H1 (cell line): Measurements from ENCODE around the gene TCF7. TPM values are rescaled to one million over a fixed set of nuclear protein-coding genes. Genes with fewer than 3 reads are reported as not detected.

Experiments
- CTCF ChIA-PET: fragments of 300-600 bp; sonication (Branson Sonifier 250); formaldehyde crosslinking; loops from one replicate; lab custom pipeline; 2021; ENCODE audit not compliant: partially characterized antibody; lab: Charles Lee
- POLR2A ChIA-PET: fragments of 300-600 bp; sonication (Branson Sonifier 250); formaldehyde crosslinking; loops from one replicate; lab custom pipeline; 2021; ENCODE audit warnings: inconsistent platforms; ENCODE audit not compliant: partially characterized antibody; lab: Charles Lee
- DNase-seq, 2 experiments: peaks; one replicate each; pipeline versions ENCODE4 v3.0.0 to v3.0.0-alpha.2; 2010 to 2022; ENCODE audit warnings: low spot score in 2 of 2, low read depth in 1 of 2, mixed read lengths in 1 of 2
- FAIRE-seq: peaks from 2 replicates; lab custom pipeline; 2011; peaks lifted over from hg19 to GRCh38; lab: Jason Lieb, UNC
- H2AFZ ChIP-seq: 2 replicates; pipeline ENCODE4 v1.8.1; 2012; ENCODE audit warnings: low read length, inconsistent platforms
- H2AK5ac ChIP-seq: 2 replicates; pipeline ENCODE4 v1.6.1; 2013; ENCODE audit warnings: low read depth, low read length
- H2BK120ac ChIP-seq: replicated peaks from 2 replicates; pipeline ENCODE3; 2013; ENCODE audit warnings: low read depth, low read length, inconsistent platforms
- H2BK12ac ChIP-seq: 2 replicates; pipeline ENCODE4 v1.6.1; 2013; ENCODE audit warnings: low read depth, low read length
- H2BK15ac ChIP-seq: 2 replicates; pipeline ENCODE4 v1.6.1; 2013; ENCODE audit warnings: low read length
- H2BK20ac ChIP-seq: 2 replicates; pipeline ENCODE4 v1.6.1; 2013; ENCODE audit warnings: low read length
- H2BK5ac ChIP-seq: 2 replicates; pipeline ENCODE4 v1.6.1; 2013; ENCODE audit warnings: low read depth, low read length
- H3K14ac ChIP-seq: 2 replicates; pipeline ENCODE4 v1.6.1; 2013; ENCODE audit warnings: inconsistent platforms; ENCODE audit not compliant: insufficient read length
- H3K18ac ChIP-seq: 2 replicates; pipeline ENCODE4 v1.6.1; 2013; ENCODE audit warnings: low read length; ENCODE audit errors: extremely low read depth
- H3K23ac ChIP-seq: 2 replicates; pipeline ENCODE4 v1.6.1; 2013; ENCODE audit warnings: inconsistent platforms; ENCODE audit not compliant: insufficient read length
- H3K23me2 ChIP-seq: 2 replicates; pipeline ENCODE4 v1.6.1; 2013; ENCODE audit warnings: low read depth, low read length
- H3K27ac ChIP-seq: 2 replicates; pipeline ENCODE4 v1.6.1; 2011; ENCODE audit warnings: low read depth, low read length, inconsistent platforms
- H3K27me3 ChIP-seq, 4 experiments: replicated peaks in 1 of 4; 1 replicate in 1 of 4; 2 replicates in 3 of 4; pipeline versions ENCODE4 v1.6.1 to v1.8.1; 2011 to 2013; ENCODE audit warnings: low read length in 3 of 4, mild to moderate bottlenecking in 3 of 4, inconsistent platforms in 2 of 4, mixed read lengths in 2 of 4, moderate library complexity in 1 of 4; ENCODE audit not compliant: control insufficient read depth in 3 of 4, insufficient read depth in 3 of 4; ENCODE audit errors: extremely low read depth in 1 of 4
- H3K36me3 ChIP-seq, 4 experiments: 2 replicates each; pipeline versions ENCODE4 v1.6.1 to v1.8.1; 2011 to 2013; ENCODE audit warnings: mild to moderate bottlenecking in 4 of 4, low read length in 3 of 4, moderate library complexity in 2 of 4, control low read depth in 1 of 4, inconsistent platforms in 1 of 4; ENCODE audit not compliant: insufficient read depth in 4 of 4, control insufficient read depth in 2 of 4
- H3K4ac ChIP-seq: replicated peaks from 2 replicates; pipeline ENCODE3; 2013; ENCODE audit warnings: low read length, low read depth, mixed read lengths, inconsistent platforms; ENCODE audit not compliant: insufficient read length
- H3K4me1 ChIP-seq, 4 experiments: replicated peaks in 1 of 4; 1 replicate in 1 of 4; 2 replicates in 3 of 4; pipeline versions ENCODE4 v1.6.1 to v1.8.1; 2011 to 2013; ENCODE audit warnings: low read length in 3 of 4, inconsistent platforms in 2 of 4, mixed read lengths in 1 of 4; ENCODE audit not compliant: insufficient read depth in 4 of 4, control insufficient read depth in 3 of 4
- H3K4me2 ChIP-seq, 2 experiments: 2 replicates each; pipeline versions ENCODE4 v1.6.1 to v1.8.1; 2011 to 2013; ENCODE audit warnings: low read depth in 2 of 2, low read length in 2 of 2, control low read depth in 1 of 2, inconsistent platforms in 1 of 2, mild to moderate bottlenecking in 1 of 2; ENCODE audit not compliant: insufficient read depth in 1 of 2
- H3K4me3 ChIP-seq, 4 experiments: fragments of 200-600, 300-600 bp in 1 of 4; sonication (generic), shearing (Covaris generic), sonication (Bioruptor Twin) in 1 of 4; 2 replicates each; pipeline versions ENCODE4 v1.5.1 to v1.8.1; 2011 to 2016; ENCODE audit warnings: low read length in 4 of 4, low read depth in 3 of 4, control low read depth in 2 of 4, inconsistent platforms in 2 of 4, mild to moderate bottlenecking in 2 of 4, mixed read lengths in 1 of 4, moderate library complexity in 1 of 4; ENCODE audit not compliant: insufficient read depth in 2 of 4; ENCODE audit errors: extremely low read depth in 1 of 4
- H3K56ac ChIP-seq: replicated peaks from 2 replicates; pipeline ENCODE3; 2013; ENCODE audit warnings: low read depth, mild to moderate bottlenecking, mixed read lengths, low read length, inconsistent platforms; ENCODE audit not compliant: insufficient read length
- H3K79me1 ChIP-seq: 2 replicates; pipeline ENCODE4 v1.6.1; 2013; ENCODE audit warnings: low read depth, low read length, control low read depth
- H3K79me2 ChIP-seq, 2 experiments: 2 replicates each; pipeline versions ENCODE4 v1.6.1 to v1.8.1; 2012 to 2013; ENCODE audit warnings: low read length in 2 of 2, mild to moderate bottlenecking in 2 of 2, inconsistent platforms in 1 of 2; ENCODE audit not compliant: insufficient read depth in 2 of 2, control insufficient read depth in 1 of 2
- H3K9ac ChIP-seq, 4 experiments: replicated peaks in 1 of 4; 1 replicate in 1 of 4; 2 replicates in 3 of 4; pipeline versions ENCODE4 v1.6.1 to v1.8.1; 2011 to 2013; ENCODE audit warnings: low read depth in 3 of 4, low read length in 3 of 4, control low read depth in 2 of 4, mild to moderate bottlenecking in 2 of 4, moderate library complexity in 2 of 4, inconsistent platforms in 1 of 4; ENCODE audit errors: extremely low read depth in 1 of 4
- H3K9me3 ChIP-seq, 2 experiments: 2 replicates each; pipeline versions ENCODE4 v1.6.1 to v1.8.1; 2012 to 2013; ENCODE audit warnings: mild to moderate bottlenecking in 2 of 2, moderate library complexity in 2 of 2, control low read depth in 1 of 2, inconsistent platforms in 1 of 2, low read depth in 1 of 2, low read length in 1 of 2, mixed read lengths in 1 of 2; ENCODE audit not compliant: insufficient read depth in 2 of 2
- H4K20me1 ChIP-seq, 2 experiments: replicated peaks in 1 of 2; 2 replicates each; pipeline versions ENCODE3 to v1.8.1; 2011 to 2013; ENCODE audit warnings: inconsistent platforms in 2 of 2, low read length in 2 of 2, mild to moderate bottlenecking in 1 of 2; ENCODE audit not compliant: insufficient read depth in 2 of 2, control insufficient read depth in 1 of 2
- H4K5ac ChIP-seq: 2 replicates; pipeline ENCODE4 v1.6.1; 2013; ENCODE audit warnings: low read length, low read depth, mixed read lengths, inconsistent platforms; ENCODE audit not compliant: insufficient read length
- H4K8ac ChIP-seq: 2 replicates; pipeline ENCODE4 v1.8.0; 2013; ENCODE audit warnings: mild to moderate bottlenecking, moderate library complexity, low read length, inconsistent platforms; ENCODE audit not compliant: insufficient read depth; ENCODE audit errors: extremely low read depth
- H4K91ac ChIP-seq: replicated peaks from 2 replicates; pipeline ENCODE3; 2013; ENCODE audit warnings: low read length, mixed read lengths, inconsistent platforms; ENCODE audit not compliant: insufficient read length
- ATF3 ChIP-seq: IDR thresholded peaks from 2 replicates; pipeline ENCODE4 v1.6.1; 2011; ENCODE audit warnings: low read depth, mild to moderate bottlenecking, low read length; ENCODE audit not compliant: insufficient read depth
- BACH1 ChIP-seq: IDR thresholded peaks from 2 replicates; pipeline ENCODE4 v1.6.1; 2012; ENCODE audit warnings: low read length, improper control_type of control experiment
- CREB1 ChIP-seq: IDR thresholded peaks from 2 replicates; pipeline ENCODE4 v1.6.1; 2012; ENCODE audit warnings: inconsistent platforms
- PHF8 ChIP-seq: fragments of 200-600 bp; sonication (generic); conservative IDR thresholded peaks from 2 replicates; pipeline ENCODE4 v1.7.1; 2012; ENCODE audit warnings: low read depth, mild to moderate bottlenecking, inconsistent platforms, low read length, moderate library complexity
- POLR2A ChIP-seq, 2 experiments: IDR thresholded peaks; 1 replicate in 1 of 2; 2 replicates in 1 of 2; pipeline ENCODE4 v1.6.1; 2011; ENCODE audit warnings: low read depth in 2 of 2, low read length in 2 of 2, mild to moderate bottlenecking in 2 of 2; ENCODE audit errors: control extremely low read depth in 1 of 2
- RAD21 ChIP-seq, 2 experiments: IDR thresholded peaks in 1 of 2; conservative IDR thresholded peaks in 1 of 2; 2 replicates each; pipeline ENCODE4 v1.6.1; 2011; ENCODE audit warnings: low read depth in 2 of 2, low read length in 2 of 2, improper control_type of control experiment in 1 of 2, inconsistent platforms in 1 of 2, mild to moderate bottlenecking in 1 of 2, moderate library complexity in 1 of 2
- RXRA ChIP-seq: IDR thresholded peaks from 2 replicates; pipeline ENCODE4 v1.6.1; 2011; ENCODE audit warnings: low read depth, mild to moderate bottlenecking, low read length, moderate library complexity; ENCODE audit not compliant: insufficient read depth
- SAP30 ChIP-seq: fragments of 300-600 bp; sonication (generic); IDR thresholded peaks from 2 replicates; pipeline ENCODE4 v1.7.1; 2012; ENCODE audit warnings: low read length, moderate library complexity, mild to moderate bottlenecking, inconsistent platforms; ENCODE audit not compliant: insufficient read depth, insufficient replicate concordance
- SIN3A ChIP-seq, 2 experiments: IDR thresholded peaks in 1 of 2; conservative IDR thresholded peaks in 1 of 2; 2 replicates each; pipeline ENCODE4 v1.6.1; 2011 to 2012; ENCODE audit warnings: low read length in 2 of 2, improper control_type of control experiment in 1 of 2, low read depth in 1 of 2, mild to moderate bottlenecking in 1 of 2
- SP1 ChIP-seq: IDR thresholded peaks from 2 replicates; pipeline ENCODE4 v1.6.1; 2011; ENCODE audit warnings: low read depth, low read length
- WGBS, 2 experiments: shearing (Covaris generic) in 1 of 2; methylation state at CpG; one replicate each; pipeline versions ENCODE4 v1.1.6 to v1.1.7; 2013 to 2015; ENCODE audit warnings: low lambda C conversion rate in 2 of 2, mixed read lengths in 2 of 2, inconsistent platforms in 1 of 2, low coverage in 1 of 2, missing lambda C conversion rate in 1 of 2; ENCODE audit not compliant: insufficient replicate concordance in 2 of 2, insufficient coverage in 1 of 2, insufficient read length in 1 of 2; ENCODE audit errors: extremely low coverage in 1 of 2, missing lambda C conversion rate in 1 of 2; 5-methylcytosine and 5-hydroxymethylcytosine counted together
- polyA plus RNA-seq, 7 experiments: library from polyadenylated mRNA; depleted of rRNA in 3 of 7; stranded (reverse) in 5 of 7; unstranded in 2 of 7; fragments of >200 nt in 5 of 7; fragments of 200-250 nt in 2 of 7; gene quantifications; 1 replicate in 5 of 7; 2 replicates in 1 of 7; 4 replicates in 1 of 7; pipeline versions ENCODE4 v1.2.1 to v1.2.3, GENCODE V29; 2011 to 2013; ENCODE audit warnings: missing spikeins in 2 of 7, mixed read lengths in 2 of 7
- total RNA-seq: library from RNA; stranded (reverse); fragmentation: NEBNext Ultra II Directional; extraction: Animal tissue kit (Norgen Biotek cat#: 25700); gene quantifications from 2 replicates; pipeline ENCODE4 v1.2.1, GENCODE V29; 2021

TCF7 gene
- total and polyA plus RNA-seq, 2 of the 8 experiments (the other 6 are each of a cell fraction or from before 2014, with no cell fraction given): 4.7 to 8.5 TPM

- H4K91ac ChIP-seq: no peak overlapping the region
- no peak overlapping the region for H2BK12ac ChIP-seq
- H2BK5ac ChIP-seq: no peak overlapping the region
- H3K9ac ChIP-seq: no peak overlapping the region
- H4K5ac ChIP-seq: no peak overlapping the region
- no peaks in the 10 kb centered on the region for H3K9me3 ChIP-seq
- no peak overlapping the region for H3K4ac ChIP-seq
- H3K27me3 ChIP-seq: no peaks in the 10 kb centered on the region
- CTCF ChIA-PET: interaction anchor here (0.8 to 24.3 kb wide), 14 partner anchors 7 to 145 kb away, joined by 3 to 629 read pairs (median 8); no protein-coding TSS in a partner anchor
- DNase-seq (peak in 1 of 2 experiments; percentile 17), FAIRE-seq (no peak)
- 0 out of 4 replicates have a peak, but pooled peaks cover 0 to 3% of the 10 kb centered on the region in 2 experiments for H3K79me2 ChIP-seq
- no peak overlapping the region for H3K4me3 ChIP-seq
- H3K23me2 ChIP-seq: no peaks in the 10 kb centered on the region
- H2BK120ac ChIP-seq: no peak overlapping the region
- POLR2A ChIA-PET: interaction anchor here (0.7 to 1.5 kb wide), 5 partner anchors 9 to 105 kb away, joined by 3 read pairs; partner anchors contain the start of gene SKP1
- no peak overlapping the region for H2BK15ac ChIP-seq
- no peak overlapping the region for H3K18ac ChIP-seq
- no peak overlapping the region for H3K14ac ChIP-seq
- H3K79me1 ChIP-seq: peaks cover 14% of the 10 kb centered on the region
- H3K56ac ChIP-seq: no peak overlapping the region
- no peak overlapping the region for H3K4me2 ChIP-seq
- H2AFZ ChIP-seq: no peak overlapping the region
- WGBS, 2 experiments: 87% methylated on average over 10 of the region's 10 CpGs; no CpG with 5 or more reads in 1 of the 2 experiments
- H3K27ac ChIP-seq: no peak overlapping the region
- no peaks in the 10 kb centered on the region; a peak in 2 of 7 replicates for H3K4me1 ChIP-seq
- H4K20me1 ChIP-seq: peaks cover 18 to 43% of the 10 kb centered on the region in 2 experiments
- no peak overlapping the region for H2AK5ac ChIP-seq
- no peak overlapping the region; the same call in 1 of the 2 replicates for H4K8ac ChIP-seq
- no peak overlapping the region for H3K23ac ChIP-seq
- no peak overlapping the region for H2BK20ac ChIP-seq
- H3K36me3 ChIP-seq: peaks cover 4 to 21% (median 15%) of the 10 kb centered on the region in 4 experiments; a peak in 6 of 8 replicates
- TF ChIP-seq RXRA: no peak
- no peak for TF ChIP-seq SIN3A (conservative IDR thresholded peaks at IDR 0.05 in 1 of 2, IDR thresholded peaks at IDR 0.05 in 1 of 2; ENCODE audit: low read depth in 1 of 2, low read length in 2 of 2)
- no peak for TF ChIP-seq BACH1
- TF ChIP-seq POLR2A (IDR thresholded peaks at IDR 0.05; ENCODE audit: control extremely low read depth in 1 of 2, low read depth in 2 of 2, low read length in 2 of 2): no peak
- no peak for TF ChIP-seq PHF8
- TF ChIP-seq SP1: no peak
- no peak for TF ChIP-seq RAD21 (IDR thresholded peaks at IDR 0.05 in 1 of 2, conservative IDR thresholded peaks at IDR 0.05 in 1 of 2; ENCODE audit: low read depth in 2 of 2, low read length in 2 of 2)
- no peak for TF ChIP-seq CREB1
- TF ChIP-seq SAP30: no peak
- TF ChIP-seq ATF3: no peak
These were observed 29.8 kb downstream of the TCF7 start for GRCh38 chr5:134143944-134144941.
